HEK293 (cell line): ENCODE data around the gene DNAH1.
"Not testable (repeated sequence)": the region's sequence is repeated elsewhere in the genome, so short reads cannot be mapped to it uniquely, and the experiment has no call there.

ENCODE experiments used
- CTCF ChIA-PET: fragments of 350-600 bp; formaldehyde crosslinking; extraction: SDS; loops from one replicate; lab custom pipeline; 2021; ENCODE audit warnings: antibody characterized with exemption; lab: Yijun Ruan, JAX
- POLR2A ChIA-PET: fragments of 300-600 bp; formaldehyde crosslinking; extraction: SDS; loops from one replicate; lab custom pipeline; 2020; ENCODE audit warnings: antibody characterized with exemption, inconsistent platforms; lab: Yijun Ruan, JAX
- H3K27ac ChIP-seq: fragments of 200-500 bp; sonication (Bioruptor generic); 2 replicates; pipeline ENCODE4 v1.5.1; 2014; ENCODE audit warnings: low read depth, low read length, control low read depth, inconsistent platforms; ENCODE audit errors: extremely low read depth
- H3K36me3 ChIP-seq, 2 experiments: fragments of 200-500 bp in 1 of 2; sonication (Bioruptor generic) in 1 of 2; 1 replicate in 1 of 2; 2 replicates in 1 of 2; pipeline ENCODE4 v1.5.1; 2014 to 2017; ENCODE audit warnings: inconsistent platforms in 2 of 2, low read length in 2 of 2; ENCODE audit not compliant: control insufficient read depth in 2 of 2, insufficient read depth in 1 of 2
- H3K4me1 ChIP-seq: fragments of 200-500 bp; sonication (Bioruptor generic); 2 replicates; pipeline ENCODE4 v1.5.1; 2014; ENCODE audit warnings: mild to moderate bottlenecking, low read length, inconsistent platforms; ENCODE audit not compliant: control insufficient read depth, insufficient read depth
- H3K4me3 ChIP-seq: 2 replicates; pipeline ENCODE4 v1.5.1; 2011; ENCODE audit warnings: low read depth, mild to moderate bottlenecking, control low read depth, low read length, moderate library complexity
- H3K9me3 ChIP-seq: fragments of 200-500 bp; sonication (Bioruptor generic); 2 replicates; pipeline ENCODE4 v1.5.1; 2014; ENCODE audit warnings: low read depth, low read length, inconsistent platforms; ENCODE audit not compliant: control insufficient read depth, insufficient read depth
- KLF1 ChIP-seq: fragments of 450-650 bp; formaldehyde crosslinking; IDR thresholded peaks from 2 replicates; pipeline ENCODE4 v1.5.1; 2016; ENCODE audit warnings: missing biosample characterization, missing genetic modification characterization
- KLF9 ChIP-seq: fragments of 450-650 bp; formaldehyde crosslinking; IDR thresholded peaks from 2 replicates; pipeline ENCODE4 v1.5.1; 2016; ENCODE audit warnings: missing biosample characterization, missing genetic modification characterization, low read depth
- REPIN1 ChIP-seq: fragments of 450-650 bp; formaldehyde crosslinking; IDR thresholded peaks from 2 replicates; pipeline ENCODE4 v1.5.1; 2017; ENCODE audit warnings: missing biosample characterization, missing genetic modification characterization, low read depth
- ZBTB21 ChIP-seq: fragments of 450-650 bp; formaldehyde crosslinking; IDR thresholded peaks from 2 replicates; pipeline ENCODE4 v1.5.1; 2017; ENCODE audit warnings: missing biosample characterization, missing genetic modification characterization
- ZNF211 ChIP-seq: fragments of 450-650 bp; formaldehyde crosslinking; IDR thresholded peaks from 2 replicates; pipeline ENCODE4 v1.5.1; 2016; ENCODE audit warnings: low read depth, missing biosample characterization, missing genetic modification characterization
- ZNF404 ChIP-seq: fragments of 450-650 bp; formaldehyde crosslinking; IDR thresholded peaks from 2 replicates; pipeline ENCODE4 v1.5.1; 2017; ENCODE audit warnings: missing biosample characterization, missing genetic modification characterization
- ZNF548 ChIP-seq: fragments of 450-650 bp; formaldehyde crosslinking; IDR thresholded peaks from 2 replicates; pipeline ENCODE4 v1.5.1; 2016; ENCODE audit warnings: missing biosample characterization, missing genetic modification characterization
- ZNF610 ChIP-seq: fragments of 450-650 bp; formaldehyde crosslinking; IDR thresholded peaks from 2 replicates; pipeline ENCODE4 v1.5.1; 2016; ENCODE audit warnings: missing biosample characterization, missing genetic modification characterization, borderline replicate concordance
- ZNF629 ChIP-seq: fragments of 450-650 bp; formaldehyde crosslinking; IDR thresholded peaks from 2 replicates; pipeline ENCODE4 v1.5.1; 2017; ENCODE audit warnings: missing biosample characterization, missing genetic modification characterization
- ZNF660 ChIP-seq: fragments of 450-650 bp; IDR thresholded peaks from 2 replicates; pipeline ENCODE4 v1.5.1; 2018; ENCODE audit warnings: missing biosample characterization, mild to moderate bottlenecking, missing genetic modification characterization
- TF ChIP-seq, protein P1 (sequence below): fragments of 450-650 bp; formaldehyde crosslinking; IDR thresholded peaks from 2 replicates; pipeline ENCODE4 v1.5.1; 2016; ENCODE audit warnings: missing biosample characterization, missing genetic modification characterization

The DNAH1 gene

DNA sequence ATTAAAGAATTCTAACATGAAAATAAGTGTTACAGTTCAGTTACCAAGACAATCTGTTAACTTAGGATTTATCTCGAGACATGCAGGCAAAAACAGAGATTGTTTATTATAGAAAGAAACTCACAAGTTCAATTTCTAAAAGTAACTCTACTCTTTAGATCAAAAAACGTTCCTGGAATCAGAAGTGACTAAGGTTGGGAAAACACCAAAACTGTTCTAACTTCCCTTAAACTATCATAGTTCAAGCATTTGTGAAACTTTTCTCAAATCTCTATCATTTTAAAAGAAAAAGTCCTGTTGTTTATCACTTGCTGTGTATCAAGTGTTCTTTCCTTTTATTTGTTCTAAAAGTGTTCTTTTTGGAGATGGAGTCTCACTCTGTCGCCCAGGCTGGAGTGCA lies 46.3 kb upstream of the DNAH1 start (continued):
- TF ChIP-seq ZNF548 (tag by site-specific recombination) (no peak), KLF9 (tag by site-specific recombination) (no peak)

DNA sequence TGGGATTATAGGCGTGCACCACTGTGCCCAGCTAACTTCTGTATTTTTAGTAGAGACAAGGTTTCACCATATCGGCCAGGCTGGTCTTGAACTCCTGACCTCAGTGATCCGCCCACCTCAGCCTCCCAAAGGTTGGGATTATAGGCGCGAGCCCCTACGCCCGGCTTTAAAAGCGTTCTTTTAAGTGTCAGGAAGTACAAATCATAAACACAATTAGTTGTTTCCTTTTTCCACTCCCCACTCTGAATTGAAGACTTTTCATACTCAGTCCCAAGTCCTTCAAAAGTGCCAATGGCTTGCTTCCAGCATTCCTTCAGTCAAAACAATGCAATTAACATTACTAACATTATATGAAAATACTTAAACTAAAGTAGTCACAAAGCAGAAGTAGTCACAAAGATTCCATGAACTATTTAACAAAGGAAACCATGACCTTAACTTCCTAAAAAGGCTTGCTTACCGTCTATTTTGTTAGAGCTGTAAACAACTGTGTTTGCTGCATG lies 45.8 kb upstream of the DNAH1 start:
- TF ChIP-seq ZNF660 (0 out of 2 replicates have a peak, but pooled peaks have one; percentile 18), ZNF404 (tag by site-specific recombination) (no peak)
- peaks cover 48 to 85% of the 10 kb centered on the region in 2 experiments for H3K36me3 ChIP-seq
- H3K9me3 ChIP-seq: no peaks in the 10 kb centered on the region
- H3K4me1 ChIP-seq: no peaks in the 10 kb centered on the region
- ChIA-PET CTCF (interaction anchor here (0.5 kb wide), 1 partner anchor 1656 kb away, joined by 6 read pairs; no protein-coding TSS in a partner anchor), POLR2A (interaction anchor here (0.6 kb wide), 1 partner anchor 69 kb away, joined by 5 read pairs; no protein-coding TSS in a partner anchor)
- H3K27ac ChIP-seq: no peak overlapping the region
- H3K4me3 ChIP-seq: no peak overlapping the region

DNA sequence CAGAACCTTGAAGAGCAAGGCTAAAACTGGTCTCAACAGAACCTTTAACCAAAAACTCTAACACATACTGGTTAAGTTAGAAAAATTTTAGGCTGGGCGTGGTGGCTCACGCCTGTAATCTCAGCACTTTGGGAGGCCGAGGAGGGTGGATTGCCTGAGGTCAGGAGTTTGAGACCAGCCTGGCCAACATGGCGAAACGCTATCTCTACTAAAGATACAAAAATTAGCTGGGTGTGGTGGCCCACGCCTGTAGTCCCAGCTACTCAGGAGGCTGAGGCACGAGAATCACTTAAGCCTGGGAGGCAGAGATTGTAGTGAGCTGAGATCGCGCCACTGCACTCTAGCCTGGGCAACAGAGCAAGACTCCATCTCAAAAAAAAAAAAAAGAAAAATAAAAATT lies 43.9 kb upstream of the DNAH1 start:
- H3K9me3 ChIP-seq, H3K27ac ChIP-seq, H3K4me3 ChIP-seq, H3K4me1 ChIP-seq: not testable (repeated sequence)
- CTCF ChIA-PET: interaction anchor here (1.7 kb wide), 1 partner anchor 41 kb away, joined by 3 read pairs; no protein-coding TSS in a partner anchor
- TF ChIP-seq KLF1 (tag by site-specific recombination): 0 out of 2 replicates have a peak, but pooled peaks have one; percentile 38
- peaks cover 30 to 76% of the 10 kb centered on the region in 2 experiments for H3K36me3 ChIP-seq
- POLR2A ChIA-PET: interaction anchor here (0.6 kb wide), 1 partner anchor 453 kb away, joined by 3 read pairs; no protein-coding TSS in a partner anchor

DNA sequence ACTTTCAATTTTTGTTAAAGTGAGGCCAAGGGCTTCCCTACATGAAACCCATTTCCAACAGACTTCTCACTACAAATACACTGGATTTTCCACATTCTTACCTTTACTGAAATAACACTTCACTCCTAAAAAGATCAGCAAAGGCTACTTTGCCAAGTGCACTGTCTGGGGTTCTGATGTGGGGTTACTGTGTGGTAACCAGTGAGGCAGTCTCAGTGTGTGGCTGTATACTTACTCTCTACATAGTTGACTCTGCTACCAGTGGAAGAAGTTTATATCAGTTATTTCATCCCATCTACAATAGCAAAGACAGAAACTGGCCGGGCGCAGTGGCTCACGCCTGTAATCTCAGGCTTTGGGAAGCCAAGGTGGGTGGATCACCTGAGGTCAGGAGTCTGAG lies 43.3 kb upstream of the DNAH1 start:
- no peaks in the 10 kb centered on the region for H3K4me1 ChIP-seq
- H3K4me3 ChIP-seq: no peak overlapping the region
- CTCF ChIA-PET: no interaction called here

DNA sequence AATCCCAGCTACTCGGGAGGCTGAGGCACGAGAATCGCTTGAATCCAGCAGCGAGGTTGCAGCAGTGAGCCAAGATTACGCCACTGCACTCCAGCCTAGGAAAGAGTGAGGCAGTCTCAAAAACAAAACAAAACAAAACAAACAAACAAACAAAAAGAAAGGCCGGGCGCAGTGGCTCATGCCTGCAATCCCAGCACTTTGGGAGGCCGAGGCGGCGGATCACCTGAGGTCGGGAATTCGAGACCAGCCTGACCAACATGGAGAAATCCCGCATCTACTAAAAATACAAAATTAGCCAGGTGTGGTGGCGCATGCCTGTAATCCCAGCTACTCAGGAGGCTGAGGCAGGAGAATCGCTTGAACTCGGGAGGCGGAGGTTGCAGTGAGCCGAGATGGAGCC lies 41.3 kb upstream of the DNAH1 start:
- H3K4me1 ChIP-seq, H3K9me3 ChIP-seq, H3K4me3 ChIP-seq, POLR2A ChIA-PET, H3K27ac ChIP-seq: not testable (repeated sequence)
- peaks cover 15 to 52% of the 10 kb centered on the region in 2 experiments; a peak in 2 of 3 replicates for H3K36me3 ChIP-seq
- CTCF ChIA-PET: interaction anchor here (0.6 kb wide), 1 partner anchor 33 kb away, joined by 3 read pairs; no protein-coding TSS in a partner anchor

More for the DNA sequence above, 43.3 kb upstream of the DNAH1 start:
- Histone ChIP-seq H3K36me3 (peaks cover 26 to 71% of the 10 kb centered on the region in 2 experiments; a peak in 2 of 3 replicates), H3K9me3 (no peaks in the 10 kb centered on the region), H3K27ac (no peak overlapping the region)
- TF ChIP-seq ZNF610: no peak
- TF ChIP-seq, protein P1, sequence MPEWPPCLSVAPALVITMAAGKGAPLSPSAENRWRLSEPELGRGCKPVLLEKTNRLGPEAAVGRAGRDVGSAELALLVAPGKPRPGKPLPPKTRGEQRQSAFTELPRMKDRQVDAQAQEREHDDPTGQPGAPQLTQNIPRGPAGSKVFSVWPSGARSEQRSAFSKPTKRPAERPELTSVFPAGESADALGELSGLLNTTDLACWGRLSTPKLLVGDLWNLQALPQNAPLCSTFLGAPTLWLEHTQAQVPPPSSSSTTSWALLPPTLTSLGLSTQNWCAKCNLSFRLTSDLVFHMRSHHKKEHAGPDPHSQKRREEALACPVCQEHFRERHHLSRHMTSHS: no peak
- no peak for TF ChIP-seq ZNF629 (tag by site-specific recombination)
- no peak for TF ChIP-seq ZBTB21 (tag by site-specific recombination)
- TF ChIP-seq REPIN1 (tag by site-specific recombination): no peak
- no peak for TF ChIP-seq ZNF211
- POLR2A ChIA-PET: no interaction called here
